Stimulated activated CD4-positive, alpha-beta T cell treated with anti-CD3 and anti-CD28 coated beads, Interleukin-12 subunit alpha, Interleukin-12 subunit beta, amount 100 ng/mL, for 24 hours (primary cell): ENCODE measurements around the gene SIDT1.
"Not testable (repeated sequence)": the region's sequence is repeated elsewhere in the genome, so short reads cannot be mapped to it uniquely, and the experiment has no call there.

Source experiments
- DNase-seq, 2 experiments: peaks; one replicate each; pipeline ENCODE4 v3.0.0-alpha.2; 2020; ENCODE audit warnings: low read depth in 2 of 2

The SIDT1 gene

GRCh38 chr3:113631573-113631972, 99.2 kb downstream of the SIDT1 start:
- no peak for DNase-seq

GRCh38 chr3:113634782-113635474, 102.6 kb downstream of the SIDT1 start:
- no peak for DNase-seq

GRCh38 chr3:113636034-113636433, 103.7 kb downstream of the SIDT1 start:
- not testable (repeated sequence) for DNase-seq

- no peak for DNase-seq
Observed at GRCh38 chr3:113637756-113638155, 105.4 kb downstream of the SIDT1 start.

- DNase-seq = no peak
Observed at GRCh38 chr3:113638910-113639309, 106.6 kb downstream of the SIDT1 start.

- DNase-seq = no peak
Observed at GRCh38 chr3:113643583-113643982, 111.2 kb downstream of the SIDT1 start.

- DNase-seq = no peak
Observed at GRCh38 chr3:113648524-113648923, 116.2 kb downstream of the SIDT1 start.

GRCh38 chr3:113649174-113649845, 117.0 kb downstream of the SIDT1 start:
- DNase-seq = no peak

GRCh38 chr3:113654310-113654709, 122.0 kb downstream of the SIDT1 start:
- DNase-seq = no peak

- no peak for DNase-seq
Observed at GRCh38 chr3:113654851-113655250, 122.5 kb downstream of the SIDT1 start.

- no peak for DNase-seq
Observed at GRCh38 chr3:113658107-113658506, 125.8 kb downstream of the SIDT1 start.

GRCh38 chr3:113659101-113659541, 126.8 kb downstream of the SIDT1 start:
- no peak for DNase-seq

- no peak for DNase-seq
Observed at GRCh38 chr3:113659996-113660395, 127.6 kb downstream of the SIDT1 start.

- DNase-seq = no peak
Observed at GRCh38 chr3:113660458-113660857, 128.1 kb downstream of the SIDT1 start.

- DNase-seq = no peak
Observed at GRCh38 chr3:113660896-113661295, 128.5 kb downstream of the SIDT1 start.

GRCh38 chr3:113662824-113663223, 130.5 kb downstream of the SIDT1 start:
- DNase-seq = no peak

GRCh38 chr3:113663324-113663750, 131.0 kb downstream of the SIDT1 start:
- DNase-seq = no peak

- DNase-seq = no peak
Observed at GRCh38 chr3:113663761-113664160, 131.4 kb downstream of the SIDT1 start.

- DNase-seq = no peak
Observed at GRCh38 chr3:113664523-113665094, 132.3 kb downstream of the SIDT1 start.

- DNase-seq = no peak
Observed at GRCh38 chr3:113668015-113668414, 135.7 kb downstream of the SIDT1 start.

GRCh38 chr3:113673593-113673992, 141.2 kb downstream of the SIDT1 start:
- no peak for DNase-seq

- DNase-seq = no peak
Observed at GRCh38 chr3:113676261-113676660, 143.9 kb downstream of the SIDT1 start.

GRCh38 chr3:113677737-113678136, 145.4 kb downstream of the SIDT1 start:
- no peak for DNase-seq
